Activated T-helper 2 cell treated with anti-CD3 and anti-CD28 coated beads, Interferon-gamma antibody, Interleukin-2, Interleukin-4, amounts not matched to agents 10 μg/mL and 5 μg/mL and 100 μg/mL, durations not matched to agents 14 hours and 24 hours and 36 hours (primary cell): ENCODE data around the gene SLC9A1. TPM values are rescaled to one million over a fixed set of nuclear protein-coding genes. Genes with fewer than 3 reads are reported as not detected.

Experiments
- DNase-seq: peaks from one replicate; pipeline ENCODE4 v3.0.0; 2021; ENCODE audit warnings: low spot score
- H3K27ac Mint-ChIP-seq: one replicate; pipeline ENCODE4 v1.8.0; 2021; ENCODE audit warnings: mixed read lengths
- H3K27me3 Mint-ChIP-seq: one replicate; pipeline ENCODE4 v1.8.0; 2021; ENCODE audit warnings: low read depth, mixed read lengths
- H3K36me3 Mint-ChIP-seq: one replicate; pipeline ENCODE4 v1.8.0; 2021; ENCODE audit warnings: low read depth, mixed read lengths
- H3K4me1 Mint-ChIP-seq: one replicate; pipeline ENCODE4 v1.8.0; 2021; ENCODE audit warnings: low read depth, mixed read lengths
- H3K4me3 Mint-ChIP-seq: one replicate; pipeline ENCODE4 v1.8.0; 2021; ENCODE audit warnings: low read depth, mild to moderate bottlenecking, moderate library complexity, mixed read lengths
- H3K9me3 Mint-ChIP-seq: one replicate; pipeline ENCODE4 v1.8.0; 2021; ENCODE audit warnings: mixed read lengths
- intact Hi-C: fragments of 100-400 bp; cut with micrococcal nuclease; formaldehyde crosslinking; loops from one replicate; pipeline ENCODE4 v1.15.1; 2023
- total RNA-seq: library from RNA; stranded (reverse); gene quantifications from 2 replicates; pipeline ENCODE4 v1.2.3, GENCODE V29; 2022

SLC9A1 gene
- total RNA-seq, 1 donor from 2014 or later, result 27.2 TPM

DNA sequence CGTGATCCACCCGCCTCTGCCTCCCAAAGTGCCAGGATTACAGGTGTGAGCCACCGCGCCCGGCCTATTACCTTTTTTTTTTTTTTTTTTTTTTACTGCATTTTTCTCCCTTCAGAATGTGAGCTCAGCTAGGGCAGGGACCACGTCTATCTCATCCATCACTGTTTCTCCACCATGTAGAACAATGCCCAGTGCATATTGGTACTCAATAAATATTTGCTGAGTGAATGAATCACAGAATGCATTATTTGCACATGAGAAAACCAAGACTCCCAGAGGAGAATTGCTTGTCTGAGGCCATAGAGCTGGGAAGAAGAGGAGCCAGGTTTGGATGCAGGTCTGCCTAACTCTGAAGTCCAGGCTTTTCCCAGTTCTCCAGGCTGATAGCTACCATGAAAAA lies 8.2 kb upstream of the SLC9A1 start:
- DNase-seq, result no peak
- intact Hi-C loops, result no loop called here
- no peak overlapping the region for H3K27ac Mint-ChIP-seq
- H3K4me3 Mint-ChIP-seq, result no peak overlapping the region
- H3K27me3 Mint-ChIP-seq, result no peaks in the 10 kb centered on the region
- H3K9me3 Mint-ChIP-seq, result no peaks in the 10 kb centered on the region
- no peaks in the 10 kb centered on the region for H3K36me3 Mint-ChIP-seq
- H3K4me1 Mint-ChIP-seq, result peaks cover 5% of the 10 kb centered on the region

DNA sequence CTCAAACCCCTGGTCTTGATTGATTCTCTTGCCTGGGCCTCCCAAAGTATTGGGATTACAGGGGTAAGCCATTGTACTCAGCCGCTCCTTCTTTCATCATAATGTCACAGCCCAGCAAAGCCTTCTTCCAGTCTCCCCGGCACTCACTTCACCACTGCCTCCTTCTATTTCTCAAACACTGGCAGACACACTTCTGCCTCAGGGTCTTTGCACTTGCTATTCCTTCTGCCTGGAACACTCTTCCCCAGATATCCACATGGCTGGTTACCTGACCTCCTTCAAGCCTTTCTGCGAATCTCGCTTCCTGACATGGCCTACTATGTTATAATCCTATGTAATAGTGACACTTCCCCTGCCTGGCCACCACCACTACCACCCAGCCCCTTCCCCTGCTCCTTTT lies 7.2 kb upstream of the SLC9A1 start:
- H3K27me3 Mint-ChIP-seq, result no peaks in the 10 kb centered on the region
- intact Hi-C loops, result no loop called here
- peaks cover 5% of the 10 kb centered on the region for H3K4me1 Mint-ChIP-seq
- no peak for DNase-seq
- no peaks in the 10 kb centered on the region for H3K9me3 Mint-ChIP-seq
- no peak overlapping the region for H3K4me3 Mint-ChIP-seq
- H3K27ac Mint-ChIP-seq, result no peak overlapping the region
- H3K36me3 Mint-ChIP-seq, result no peaks in the 10 kb centered on the region

DNA sequence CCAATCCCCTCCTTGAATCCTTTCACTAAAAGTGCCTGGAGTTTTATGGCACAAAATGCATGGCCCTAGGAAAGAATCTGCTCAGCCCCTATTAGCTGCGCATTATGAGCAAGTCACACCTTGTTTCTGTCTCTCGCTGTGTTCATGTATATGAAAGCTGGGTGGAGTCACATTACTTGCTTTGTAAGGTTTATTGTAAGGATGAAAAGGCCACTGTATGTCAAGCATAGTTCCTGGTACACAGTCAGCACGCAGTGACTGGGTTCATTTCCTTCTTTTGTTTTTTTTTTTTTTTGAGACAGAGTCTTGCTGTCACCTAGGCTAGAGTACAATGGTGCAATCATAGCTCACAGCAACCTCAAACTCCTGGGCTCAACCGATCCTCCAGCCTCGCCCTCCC lies 6.7 kb upstream of the SLC9A1 start:
- Mint-ChIP-seq H3K4me3 (no peak overlapping the region), H3K9me3 (no peaks in the 10 kb centered on the region), H3K27ac (no peak overlapping the region), H3K36me3 (no peaks in the 10 kb centered on the region), H3K4me1 (peaks cover 5% of the 10 kb centered on the region), H3K27me3 (no peaks in the 10 kb centered on the region)
- intact Hi-C loops, result no loop called here
- no peak for DNase-seq

DNA sequence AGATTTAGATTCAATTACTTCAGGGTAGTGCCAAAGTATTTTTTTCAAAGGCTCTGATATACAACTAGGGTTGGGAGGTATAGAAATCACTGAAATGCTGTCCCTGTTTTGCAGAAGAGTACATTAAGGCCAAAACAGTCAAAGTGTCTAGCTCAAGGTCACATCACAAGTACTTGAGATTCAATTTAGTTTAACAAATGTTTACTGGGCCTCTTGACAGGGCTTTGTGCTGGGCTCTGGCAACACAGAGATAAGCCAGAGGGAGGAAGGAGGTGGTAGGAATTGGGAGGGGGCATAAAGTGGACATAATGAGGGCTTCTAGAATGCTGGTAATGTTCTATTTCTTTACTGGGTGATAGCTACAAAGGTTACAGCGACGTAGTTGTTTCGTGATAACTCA lies 2.3 kb upstream of the SLC9A1 start:
- intact Hi-C loops, result no loop called here
- Mint-ChIP-seq H3K27ac (no peak overlapping the region), H3K9me3 (no peaks in the 10 kb centered on the region), H3K27me3 (no peaks in the 10 kb centered on the region), H3K4me3 (no peak overlapping the region), H3K4me1 (peaks cover 34% of the 10 kb centered on the region), H3K36me3 (no peaks in the 10 kb centered on the region)
- no peak for DNase-seq

DNA sequence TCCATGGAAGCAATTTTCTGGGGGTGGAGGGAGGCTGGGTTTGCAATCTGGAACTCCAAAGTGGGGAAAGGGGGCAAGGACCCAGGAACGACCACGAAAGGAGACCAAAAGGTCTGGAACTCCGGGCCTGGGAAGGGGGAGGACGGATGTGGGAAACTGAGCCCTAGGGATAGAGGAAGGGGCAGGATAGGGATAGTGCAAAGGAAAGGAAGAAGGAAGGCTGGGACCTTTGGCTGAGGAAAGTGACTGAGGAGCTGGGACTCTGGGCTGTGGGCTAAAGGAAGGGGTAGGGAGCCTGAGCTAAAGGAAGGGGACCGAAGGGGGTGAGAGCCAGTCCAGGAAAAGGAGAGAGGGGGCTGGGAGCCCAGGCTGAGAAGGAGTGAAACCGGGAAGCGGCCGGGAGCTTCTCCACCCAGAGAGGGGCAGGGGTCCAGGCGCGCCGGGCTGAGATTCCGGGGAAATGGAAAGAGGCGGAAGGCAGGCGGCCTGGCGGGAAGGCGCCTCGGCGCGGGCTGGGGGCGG lies 395 bp downstream of the SLC9A1 start:
- H3K9me3 Mint-ChIP-seq, result no peaks in the 10 kb centered on the region
- no peaks in the 10 kb centered on the region for H3K27me3 Mint-ChIP-seq
- H3K4me1 Mint-ChIP-seq, result peaks cover 45% of the 10 kb centered on the region
- DNase-seq, result no peak
- peak overlapping the region; percentile 95 for H3K4me3 Mint-ChIP-seq
- intact Hi-C loops, result loop anchor here (2.0 kb wide), 1 partner anchor 42 kb away; no protein-coding TSS in a partner anchor
- H3K36me3 Mint-ChIP-seq, result peaks cover 3% of the 10 kb centered on the region
- peak overlapping the region; percentile 79 for H3K27ac Mint-ChIP-seq

DNA sequence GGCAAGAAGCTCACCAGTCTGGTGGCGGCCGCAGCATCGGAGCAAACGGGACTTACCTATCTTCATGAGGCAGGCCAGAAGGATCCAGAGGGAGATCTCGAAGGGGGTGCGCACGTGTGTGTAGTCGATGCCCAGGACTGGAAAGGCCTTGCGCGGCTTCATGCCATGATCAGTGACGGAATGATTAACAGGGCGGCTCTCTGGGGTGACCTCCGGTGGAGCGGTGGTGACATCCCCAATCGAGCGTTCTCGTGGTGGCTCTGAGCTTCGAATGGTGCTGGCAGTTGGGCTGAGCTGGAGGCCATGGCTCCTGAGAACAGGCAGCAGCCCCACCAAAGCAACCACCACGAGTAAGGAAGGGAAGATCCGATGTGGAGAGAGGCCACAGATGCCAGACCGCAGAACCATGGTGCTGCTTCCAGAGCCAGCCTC lies 982 bp downstream of the SLC9A1 start:
- H3K27ac Mint-ChIP-seq, result peak overlapping the region; percentile 79
- DNase-seq, result no peak
- H3K4me1 Mint-ChIP-seq, result peaks cover 45% of the 10 kb centered on the region
- H3K9me3 Mint-ChIP-seq, result no peaks in the 10 kb centered on the region
- H3K27me3 Mint-ChIP-seq, result no peaks in the 10 kb centered on the region
- peaks cover 3% of the 10 kb centered on the region for H3K36me3 Mint-ChIP-seq
- H3K4me3 Mint-ChIP-seq, result peak overlapping the region; percentile 95
- intact Hi-C loops, result loop anchor here (2.0 kb wide), 1 partner anchor 41 kb away; no protein-coding TSS in a partner anchor

DNA sequence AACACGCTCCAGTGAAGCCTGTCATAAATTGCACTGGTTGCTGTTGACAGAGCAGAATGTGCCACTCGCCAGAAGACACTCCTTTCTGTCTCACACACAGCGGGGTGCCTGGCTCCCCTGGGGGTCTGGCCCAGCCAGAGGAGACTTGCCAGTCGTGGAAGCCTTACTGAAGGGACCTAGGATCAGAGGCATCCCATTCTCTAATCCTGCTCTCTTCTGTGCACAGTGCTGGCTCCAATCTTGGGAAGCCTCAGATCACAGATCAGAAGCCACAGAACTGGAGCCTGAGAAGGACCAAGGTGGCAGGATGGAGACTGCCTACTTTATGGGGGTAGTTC lies 1.4 kb downstream of the SLC9A1 start:
- peak overlapping the region; percentile 79 for H3K27ac Mint-ChIP-seq
- peaks cover 45% of the 10 kb centered on the region for H3K4me1 Mint-ChIP-seq
- intact Hi-C loops, result no loop called here
- H3K4me3 Mint-ChIP-seq, result peak overlapping the region; percentile 95
- H3K36me3 Mint-ChIP-seq, result peaks cover 3% of the 10 kb centered on the region
- no peak for DNase-seq
- H3K9me3 Mint-ChIP-seq, result no peaks in the 10 kb centered on the region
- H3K27me3 Mint-ChIP-seq, result no peaks in the 10 kb centered on the region

DNA sequence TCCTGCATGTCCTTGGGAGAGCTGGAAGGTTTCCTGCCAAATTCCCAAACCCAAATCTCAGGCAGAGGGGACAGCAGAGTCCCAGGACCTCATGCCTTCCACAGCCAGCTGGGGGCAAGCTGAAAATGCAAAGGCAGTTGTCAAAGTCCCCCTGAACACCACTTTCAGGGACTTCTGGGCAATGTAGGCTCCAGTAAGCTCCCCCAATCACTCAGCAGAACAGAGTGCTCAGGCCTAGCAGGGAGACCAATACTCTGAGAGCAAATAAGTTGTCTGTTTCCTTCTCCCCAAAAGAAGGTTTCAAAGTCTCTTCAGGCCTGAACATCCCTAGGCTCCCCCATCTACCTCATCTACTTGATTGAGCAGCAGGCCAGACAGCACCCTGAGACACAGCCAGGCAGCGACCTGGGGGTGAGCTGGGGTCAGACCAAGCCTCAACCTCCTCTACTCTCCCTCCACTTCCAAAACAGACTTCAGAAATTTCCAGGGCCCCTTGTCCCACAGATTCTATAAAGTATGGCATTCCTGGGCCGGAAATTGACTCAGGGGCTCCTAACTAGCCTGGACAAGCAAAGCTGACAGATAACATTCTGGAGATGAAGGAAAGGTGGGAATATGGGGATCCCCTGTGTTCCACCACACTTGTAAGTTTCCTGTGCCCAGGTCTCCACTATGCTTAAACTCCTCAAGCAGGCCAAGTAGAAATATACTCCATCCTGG lies 1.9 kb downstream of the SLC9A1 start:
- intact Hi-C loops, result no loop called here
- Mint-ChIP-seq H3K4me3 (peak overlapping the region; percentile 95), H3K36me3 (peaks cover 3% of the 10 kb centered on the region), H3K27ac (peak overlapping the region; percentile 6), H3K9me3 (no peaks in the 10 kb centered on the region), H3K4me1 (peaks cover 47% of the 10 kb centered on the region), H3K27me3 (no peaks in the 10 kb centered on the region)
- DNase-seq, result no peak

DNA sequence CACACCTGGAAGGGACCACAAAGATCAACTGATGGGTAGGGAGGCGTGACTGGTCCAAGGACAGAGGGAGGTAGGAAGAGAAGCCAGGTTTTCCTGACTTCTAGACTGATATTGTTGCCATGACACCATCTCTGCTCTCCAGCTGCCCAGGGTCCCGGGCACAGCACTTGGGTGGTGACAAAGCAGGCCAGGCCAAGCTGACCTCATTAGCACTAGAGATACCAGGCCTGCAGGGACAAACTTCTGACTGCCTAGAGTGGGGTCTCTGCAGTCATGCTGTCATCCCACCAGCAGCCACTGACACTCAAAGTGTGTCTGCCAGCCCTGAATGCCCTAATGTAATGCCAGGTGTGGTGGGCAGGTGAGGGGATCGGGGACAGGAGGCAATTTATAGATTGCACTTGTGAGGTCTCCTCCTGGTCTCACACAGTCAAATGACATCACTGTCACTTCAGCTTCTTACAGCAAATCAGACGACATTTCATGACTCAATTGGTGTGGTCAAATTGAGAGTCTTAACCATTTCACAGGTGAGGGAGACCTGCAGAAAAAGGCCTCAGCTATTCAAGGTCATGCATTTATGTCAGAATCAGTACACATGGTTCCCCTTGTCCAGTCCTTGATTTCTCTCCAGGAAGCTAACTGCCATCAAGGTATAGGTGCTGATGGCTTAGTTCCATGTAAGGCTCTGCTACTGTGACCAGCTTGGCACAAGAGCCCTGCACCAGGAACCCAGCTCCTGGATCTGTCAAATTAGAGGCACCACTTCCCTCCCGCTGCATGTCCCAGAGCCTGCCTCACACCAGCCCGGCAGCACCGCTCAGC lies 2.7 kb downstream of the SLC9A1 start:
- intact Hi-C loops, result no loop called here
- no peak overlapping the region for H3K27ac Mint-ChIP-seq
- H3K36me3 Mint-ChIP-seq, result peaks cover 3% of the 10 kb centered on the region
- peaks cover 47% of the 10 kb centered on the region for H3K4me1 Mint-ChIP-seq
- H3K9me3 Mint-ChIP-seq, result no peaks in the 10 kb centered on the region
- H3K27me3 Mint-ChIP-seq, result no peaks in the 10 kb centered on the region
- peak overlapping the region; percentile 95 for H3K4me3 Mint-ChIP-seq
- DNase-seq, result no peak

DNA sequence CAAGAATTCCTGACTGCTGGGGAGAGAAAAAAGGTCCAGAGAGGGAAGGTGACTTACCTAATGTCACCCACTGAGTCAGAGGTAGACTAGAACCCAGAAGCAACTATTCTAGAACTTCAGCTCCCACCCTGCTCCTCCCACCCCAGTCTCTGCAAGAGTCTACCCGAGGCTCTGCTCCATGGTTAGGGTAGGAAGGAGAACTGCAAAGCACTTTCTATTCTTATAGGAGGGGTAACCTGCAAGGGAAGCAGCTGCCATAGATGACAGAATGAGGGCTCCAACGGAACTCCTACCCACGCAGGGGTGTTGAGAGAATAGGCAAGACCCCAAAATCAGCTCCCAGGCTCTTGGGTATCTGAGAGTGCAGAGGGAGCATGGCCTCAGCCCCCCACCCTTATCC lies 4.3 kb downstream of the SLC9A1 start:
- no peaks in the 10 kb centered on the region for H3K27me3 Mint-ChIP-seq
- H3K9me3 Mint-ChIP-seq, result no peaks in the 10 kb centered on the region
- no peak overlapping the region for H3K27ac Mint-ChIP-seq
- DNase-seq, result no peak
- intact Hi-C loops, result no loop called here
- peaks cover 47% of the 10 kb centered on the region for H3K4me1 Mint-ChIP-seq
- peaks cover 6% of the 10 kb centered on the region for H3K36me3 Mint-ChIP-seq
- H3K4me3 Mint-ChIP-seq, result no peak overlapping the region

DNA sequence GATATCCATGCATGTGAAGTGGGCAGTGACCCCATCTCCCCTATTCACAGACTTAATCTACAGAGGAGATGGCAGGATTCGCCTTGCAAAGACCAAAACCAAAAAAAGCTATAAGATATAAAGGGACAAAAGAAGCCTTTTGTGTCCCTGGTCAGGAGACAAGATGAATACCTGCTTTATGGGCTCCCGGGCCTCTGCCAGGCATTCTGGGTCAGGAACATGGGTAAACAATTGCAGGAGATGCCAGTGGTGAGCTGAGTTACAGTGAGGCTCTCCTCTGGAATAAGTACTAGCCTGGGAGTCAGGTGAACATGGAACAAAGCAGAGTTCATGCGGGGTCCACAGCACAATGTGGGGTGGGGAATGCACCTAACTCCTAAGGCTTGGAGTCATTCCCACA lies 4.7 kb downstream of the SLC9A1 start:
- Mint-ChIP-seq H3K4me1 (peaks cover 43% of the 10 kb centered on the region), H3K36me3 (peaks cover 11% of the 10 kb centered on the region)
- intact Hi-C loops, result no loop called here

DNA sequence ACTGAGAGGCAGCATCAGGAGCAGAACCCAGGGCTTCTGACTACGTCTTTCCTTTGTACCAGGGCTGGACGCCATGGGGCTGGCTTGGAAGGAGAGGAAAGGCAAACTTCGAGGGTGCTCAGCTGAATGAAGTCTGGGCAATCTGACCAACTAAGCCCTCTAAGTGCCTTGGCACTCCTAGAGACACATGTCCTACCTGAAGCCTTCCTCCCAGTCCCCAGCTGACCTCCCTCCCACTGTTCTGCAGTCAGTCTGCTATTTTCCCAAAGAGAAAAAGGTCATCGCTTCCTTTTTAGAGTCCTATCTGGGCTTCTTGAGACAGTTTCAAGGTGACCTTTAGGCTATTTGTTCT lies 5.2 kb downstream of the SLC9A1 start:
- H3K4me1 Mint-ChIP-seq, result peaks cover 42% of the 10 kb centered on the region
- H3K27ac Mint-ChIP-seq, result no peak overlapping the region
- peaks cover 13% of the 10 kb centered on the region for H3K36me3 Mint-ChIP-seq
- intact Hi-C loops, result no loop called here
- H3K27me3 Mint-ChIP-seq, result no peaks in the 10 kb centered on the region
- H3K9me3 Mint-ChIP-seq, result no peaks in the 10 kb centered on the region
- DNase-seq, result no peak
- H3K4me3 Mint-ChIP-seq, result no peak overlapping the region

More for the DNA sequence above, 4.7 kb downstream of the SLC9A1 start:
- DNase-seq, result no peak
- Mint-ChIP-seq H3K27me3 (no peaks in the 10 kb centered on the region), H3K4me3 (no peak overlapping the region), H3K9me3 (no peaks in the 10 kb centered on the region), H3K27ac (no peak overlapping the region)

DNA sequence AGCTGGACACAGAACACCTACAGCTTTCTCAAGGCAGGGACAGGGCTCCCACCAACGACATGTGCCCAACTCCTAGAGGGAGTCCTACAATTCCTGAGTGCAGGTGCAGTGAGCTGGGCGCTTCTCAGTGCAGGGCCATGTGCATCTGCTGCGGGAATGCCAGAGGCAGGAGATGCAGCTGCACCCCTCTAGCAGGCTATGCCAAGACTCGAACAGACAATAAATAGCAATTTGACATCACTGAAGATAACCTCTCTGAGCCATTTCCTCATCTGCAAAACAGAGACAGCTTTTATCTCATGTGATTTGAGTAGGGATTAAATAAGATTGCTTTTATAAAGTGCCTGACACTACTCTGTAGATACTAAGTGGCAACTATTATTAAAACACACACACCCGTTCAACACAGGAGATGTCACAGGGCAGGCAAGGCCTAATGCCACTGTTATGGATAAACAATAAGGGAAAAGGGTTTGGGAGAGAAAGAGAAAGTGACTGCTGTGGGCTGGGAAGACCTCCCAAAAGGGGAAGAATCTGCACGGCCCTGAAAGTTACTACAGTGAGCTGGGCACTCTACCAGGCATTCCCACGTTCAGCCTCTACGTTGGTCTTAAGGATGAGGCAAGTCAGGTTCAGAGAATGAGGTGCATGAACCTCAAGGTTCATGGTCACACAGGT lies 5.7 kb downstream of the SLC9A1 start:
- peaks cover 14% of the 10 kb centered on the region for H3K36me3 Mint-ChIP-seq
- no peak overlapping the region for H3K27ac Mint-ChIP-seq
- no peak overlapping the region for H3K4me3 Mint-ChIP-seq
- DNase-seq, result no peak
- H3K9me3 Mint-ChIP-seq, result no peaks in the 10 kb centered on the region
- intact Hi-C loops, result no loop called here
- H3K4me1 Mint-ChIP-seq, result peaks cover 38% of the 10 kb centered on the region
- H3K27me3 Mint-ChIP-seq, result no peaks in the 10 kb centered on the region
